Stimulated activated CD8-positive, alpha-beta memory T cell treated with anti-CD3 and anti-CD28 coated beads, Interleukin-4, amount 100 ng/mL, for 4 hours (primary cell): Measurements from ENCODE around the gene POU3F1.

Source experiments
- DNase-seq, 2 donors: peaks; one replicate each; pipeline ENCODE4 v3.0.0-alpha.2; 2020; ENCODE audit warnings: low read depth in 2 of 2, low spot score in 1 of 2

POU3F1 gene

GRCh38 chr1:38029081-38029681, 17.4 kb downstream of the POU3F1 start:
- no peak for DNase-seq

DNA sequence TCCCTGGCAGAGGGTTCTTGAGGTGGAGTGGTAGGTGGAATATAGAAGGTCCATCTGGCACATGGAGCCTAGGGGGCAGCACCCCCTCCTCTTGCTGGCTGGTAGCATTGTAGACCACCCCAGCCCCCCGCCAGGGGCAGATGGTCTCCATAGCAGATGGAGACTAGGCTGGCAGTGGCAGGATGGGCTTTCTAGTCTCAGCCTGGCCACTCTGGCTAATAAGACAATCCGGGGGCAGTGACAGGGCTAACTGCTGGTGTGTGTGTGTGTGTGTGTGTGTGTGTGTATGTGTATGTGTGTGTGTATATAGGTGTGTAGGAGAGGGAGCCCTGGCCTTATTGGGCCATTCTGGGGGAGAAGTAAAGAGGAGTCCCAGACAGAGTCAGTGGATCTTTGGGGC, 17.9 kb downstream of the POU3F1 start:
- DNase-seq = no peak

DNA sequence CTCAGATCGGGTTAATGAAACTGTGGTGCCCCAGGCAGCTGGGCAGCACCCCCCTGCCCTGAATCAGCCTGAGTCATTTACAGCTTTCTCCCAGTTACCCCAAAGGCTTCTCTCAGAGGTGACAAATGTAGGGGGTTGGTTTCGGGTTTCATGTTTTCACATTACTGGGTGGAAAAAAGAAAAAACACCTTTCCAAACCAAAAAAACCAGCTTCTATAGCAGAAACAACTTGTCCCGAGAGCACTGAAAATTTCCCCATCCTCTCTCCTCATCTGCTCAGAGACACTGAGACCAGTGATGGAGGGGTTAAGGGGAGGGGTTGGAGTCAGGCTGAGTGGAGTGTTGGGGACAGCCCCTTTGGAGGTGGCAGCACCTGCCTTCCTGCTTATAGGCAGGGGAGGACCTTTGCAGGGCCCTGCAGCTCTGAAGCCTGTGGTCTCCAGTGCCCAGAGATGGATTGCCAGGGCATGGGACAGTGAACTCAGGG, 18.4 kb downstream of the POU3F1 start:
- DNase-seq = no peak

DNA sequence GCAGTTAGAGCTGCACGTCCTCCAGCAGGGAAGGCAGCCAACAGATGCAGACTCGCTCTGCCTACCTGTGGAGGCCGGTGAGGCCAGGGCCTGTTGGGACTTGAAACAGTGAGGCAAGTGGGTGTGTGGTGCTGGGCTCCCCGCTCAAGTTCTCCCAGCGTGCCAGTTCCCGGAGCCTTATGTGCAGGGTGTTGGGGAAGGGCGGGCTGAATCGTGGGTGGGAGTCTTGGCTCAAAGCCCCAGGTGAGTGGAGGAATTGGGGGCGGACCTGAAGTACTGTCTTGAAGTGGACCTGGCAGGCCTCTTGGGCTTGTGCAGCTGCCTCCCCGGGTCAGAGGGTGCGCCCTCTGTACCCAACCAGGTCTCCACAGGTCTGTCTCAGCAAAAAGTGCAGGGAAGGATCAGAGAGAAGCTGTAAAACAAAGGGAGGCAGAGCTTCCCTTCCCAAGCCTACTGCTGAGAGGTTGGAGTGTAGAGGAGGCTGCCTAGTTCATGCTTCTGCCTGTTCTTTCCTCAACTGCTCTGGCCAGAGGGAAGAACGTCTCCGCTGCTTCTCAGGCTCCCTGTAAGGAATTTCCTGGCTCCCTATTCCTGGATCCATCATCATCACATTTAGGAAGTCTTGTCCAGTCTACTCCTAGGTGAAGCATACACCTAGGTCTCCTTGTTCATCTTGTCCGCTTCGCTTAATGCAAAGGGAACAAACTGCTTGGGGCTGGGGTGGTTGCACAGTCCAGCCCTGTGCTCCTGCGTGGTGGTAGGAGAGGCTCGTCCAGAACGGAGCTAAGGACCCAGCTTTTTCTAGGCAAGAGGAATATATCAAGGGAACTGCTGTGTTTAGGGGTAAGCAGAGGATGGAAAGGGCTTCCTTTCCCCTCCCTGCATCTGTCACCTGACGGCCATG, 19.1 kb downstream of the POU3F1 start:
- no peak for DNase-seq

DNA sequence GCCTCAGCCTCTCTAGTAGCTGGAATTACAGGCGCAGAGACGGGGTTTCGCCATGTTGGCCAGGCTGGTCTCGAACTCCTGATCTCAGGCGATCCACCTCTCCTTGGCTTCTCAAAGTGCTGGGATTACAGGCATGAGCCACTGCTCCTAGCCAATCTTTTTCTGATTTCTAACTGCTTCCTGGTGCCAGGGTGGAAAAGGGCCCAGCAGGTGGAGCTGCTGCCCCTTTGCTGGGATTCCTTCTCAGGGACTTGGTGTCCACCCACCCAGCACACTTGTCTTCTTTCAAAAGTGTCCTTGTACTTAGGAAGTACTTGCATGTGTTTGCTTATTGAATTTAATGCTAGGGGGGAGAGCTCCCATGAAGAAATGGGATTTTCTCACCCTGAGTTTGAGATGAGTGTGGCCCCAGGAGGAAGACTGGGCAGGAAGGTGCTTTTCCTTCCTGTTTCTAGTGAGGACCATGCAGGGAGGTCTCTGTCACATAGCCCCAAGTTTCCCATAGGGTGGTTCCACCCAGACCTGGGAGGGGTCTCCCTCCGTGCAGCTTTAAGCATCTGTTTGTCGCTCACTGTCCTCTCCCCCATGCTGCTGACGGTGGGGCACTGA, 19.9 kb downstream of the POU3F1 start:
- no peak for DNase-seq

DNA sequence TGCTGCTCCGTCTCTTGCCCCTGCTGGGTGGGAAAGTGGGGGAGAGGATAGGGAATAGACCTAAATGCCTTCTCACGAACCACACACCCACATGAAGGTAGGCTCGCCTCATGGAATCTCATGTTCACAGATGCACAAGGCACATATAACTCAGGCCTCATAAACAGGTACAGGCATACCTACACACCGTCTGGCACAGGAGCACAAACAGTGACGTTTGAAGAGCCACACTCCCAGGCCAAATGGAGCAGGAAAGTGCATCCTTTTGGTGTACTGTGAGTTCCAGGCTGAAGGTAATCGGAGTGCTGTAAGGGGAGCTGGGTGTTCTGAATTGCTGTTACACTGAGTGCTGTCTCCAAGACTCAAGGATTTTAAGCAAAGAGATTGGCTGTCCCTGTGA, 20.9 kb downstream of the POU3F1 start:
- no peak for DNase-seq

DNA sequence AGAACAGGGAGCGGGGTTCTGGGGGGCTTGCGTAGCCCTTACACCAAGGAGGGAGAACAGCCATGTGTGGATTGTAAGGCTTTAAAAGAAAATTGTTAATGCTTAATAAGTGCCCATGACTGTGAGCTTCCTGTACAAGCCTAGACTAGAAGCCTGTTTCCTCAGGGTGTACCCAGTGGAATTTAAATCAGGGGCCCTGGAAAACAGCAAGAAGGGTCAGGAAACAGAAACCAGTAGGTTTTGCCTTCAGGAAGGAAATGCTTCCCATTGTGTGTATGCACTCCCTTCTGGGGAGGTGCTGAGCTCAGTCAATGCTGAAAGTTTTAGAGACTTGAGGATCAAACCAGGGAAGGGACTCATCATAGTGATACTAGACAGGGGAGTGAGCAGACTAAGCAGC, 21.4 kb downstream of the POU3F1 start:
- DNase-seq = no peak

DNA sequence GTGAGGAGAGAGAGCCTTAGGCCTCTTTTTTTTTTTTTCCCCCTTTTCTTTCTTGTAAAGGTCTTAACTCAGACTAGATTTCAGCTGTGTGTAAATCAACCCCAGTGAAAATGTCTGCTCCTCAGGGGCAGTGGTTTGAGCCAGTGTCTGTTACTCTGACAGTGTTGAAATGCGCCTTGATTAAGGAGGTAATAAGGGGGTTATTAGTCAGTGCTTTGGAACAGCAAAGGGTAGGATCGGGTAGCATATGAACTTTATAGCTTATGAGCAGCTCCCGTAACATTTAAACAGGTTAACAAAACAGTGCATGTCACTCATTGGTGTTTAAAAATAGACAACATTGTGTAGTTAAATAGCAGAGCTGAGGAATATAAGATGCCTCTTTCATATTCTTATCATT, 23.8 kb downstream of the POU3F1 start:
- DNase-seq = no peak

GRCh38 chr1:38021969-38022368, 24.6 kb downstream of the POU3F1 start:
- no peak for DNase-seq

GRCh38 chr1:38020396-38020795, 26.2 kb downstream of the POU3F1 start:
- DNase-seq = no peak

DNA sequence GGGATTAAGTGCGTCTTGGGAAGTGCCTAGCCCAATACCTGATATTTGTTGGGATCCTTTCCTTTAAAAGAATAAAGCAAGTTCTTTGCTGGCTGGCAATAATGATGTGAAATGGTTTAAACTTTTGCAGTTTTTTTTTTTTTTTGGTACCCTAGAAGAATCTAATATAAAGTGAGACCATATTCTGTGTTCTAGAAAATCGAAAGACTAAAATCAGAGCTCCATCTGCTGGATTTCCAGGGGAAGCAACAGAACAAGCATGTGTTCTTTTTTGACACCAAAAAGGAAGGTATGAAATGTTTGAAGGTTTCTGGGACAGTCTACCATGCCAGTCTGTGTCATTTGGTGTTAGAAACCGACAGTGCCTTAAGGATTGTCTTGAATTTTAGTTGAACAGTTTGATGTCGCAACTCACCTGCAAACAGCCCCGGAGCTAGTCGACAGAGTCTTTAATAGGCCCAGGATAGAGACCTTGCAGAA, 27.7 kb downstream of the POU3F1 start:
- DNase-seq = no peak

- no peak for DNase-seq
These were observed 30.4 kb downstream of the POU3F1 start for GRCh38 chr1:38015978-38016725.

DNA sequence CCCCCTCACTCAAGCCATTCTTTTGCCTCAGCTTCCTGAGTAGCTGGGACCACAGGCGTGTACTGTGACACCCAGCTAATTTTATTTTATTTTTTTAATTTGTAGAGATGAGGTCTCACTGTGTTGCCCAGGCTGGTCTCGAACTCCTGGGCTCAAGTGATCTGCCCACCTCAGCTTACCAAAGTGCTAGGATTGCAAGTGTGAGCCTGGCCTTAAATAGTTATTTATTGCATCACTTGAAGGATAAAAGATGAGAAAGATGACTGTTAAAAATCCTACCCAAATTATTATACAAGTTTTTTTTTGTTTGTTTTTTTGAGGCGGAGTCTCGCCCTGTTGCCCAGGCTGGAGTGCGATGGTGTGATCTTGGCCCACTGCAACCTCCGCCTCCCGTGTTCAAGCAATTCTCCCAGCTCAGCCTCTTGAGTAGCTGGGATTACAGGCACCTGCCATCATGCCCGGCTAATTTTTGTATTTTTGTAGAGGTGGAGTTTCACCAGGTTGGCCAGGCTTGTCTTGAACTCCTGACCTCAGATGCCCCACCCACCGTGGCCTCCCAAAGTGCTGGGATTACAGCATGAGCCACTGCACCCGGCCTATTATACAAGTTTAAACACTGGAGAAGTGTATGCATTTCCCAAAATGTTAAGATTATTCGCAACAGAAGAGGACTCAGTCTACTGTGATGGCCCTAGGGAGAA, 31.7 kb downstream of the POU3F1 start:
- no peak for DNase-seq

DNA sequence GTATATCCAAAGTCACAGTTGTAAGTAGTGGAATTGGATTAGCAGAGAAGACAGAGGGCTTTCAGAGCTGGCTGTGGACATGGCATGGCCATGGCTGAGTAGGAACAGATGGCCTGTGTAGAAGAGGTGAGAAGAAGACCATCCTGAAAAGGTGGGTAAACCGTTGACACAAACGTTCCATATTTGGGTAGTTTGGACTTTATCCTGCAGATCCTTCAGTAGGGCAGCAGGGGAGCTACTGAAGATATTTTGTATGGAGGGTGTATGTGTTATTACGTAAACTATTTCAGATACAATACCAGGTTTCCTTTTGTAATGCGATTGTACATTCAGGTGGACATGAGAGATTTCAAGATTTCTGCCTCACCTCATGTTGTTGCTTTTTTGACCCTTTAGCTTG, 32.4 kb downstream of the POU3F1 start:
- no peak for DNase-seq

DNA sequence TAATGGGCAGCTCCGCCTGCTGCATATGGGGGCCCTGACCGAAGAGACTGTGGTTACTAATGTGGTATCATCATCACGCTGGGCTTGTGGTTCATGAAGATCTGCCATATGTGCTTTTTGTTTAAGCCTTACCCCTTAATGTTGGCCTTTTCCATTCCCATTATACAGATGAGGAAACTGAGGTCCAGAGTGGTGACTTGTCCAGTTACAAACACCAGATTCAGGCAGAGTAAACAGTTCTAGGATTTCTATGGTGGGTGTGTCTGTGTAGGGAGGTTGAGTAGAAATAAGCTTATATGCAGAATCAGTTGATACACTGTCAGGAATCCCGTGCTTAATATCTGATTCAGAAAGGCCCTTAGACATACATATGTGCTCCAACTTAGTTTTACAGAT, 33.4 kb downstream of the POU3F1 start:
- no peak for DNase-seq

GRCh38 chr1:38012363-38013226, 34.0 kb downstream of the POU3F1 start, which contains the start of gene UTP11:
Gene UTP11 (plus strand): TSS chr1:38012734. CDS start chr1:38012803, 69 bp downstream.
- DNase-seq = peak; percentile 69 to 79

DNA sequence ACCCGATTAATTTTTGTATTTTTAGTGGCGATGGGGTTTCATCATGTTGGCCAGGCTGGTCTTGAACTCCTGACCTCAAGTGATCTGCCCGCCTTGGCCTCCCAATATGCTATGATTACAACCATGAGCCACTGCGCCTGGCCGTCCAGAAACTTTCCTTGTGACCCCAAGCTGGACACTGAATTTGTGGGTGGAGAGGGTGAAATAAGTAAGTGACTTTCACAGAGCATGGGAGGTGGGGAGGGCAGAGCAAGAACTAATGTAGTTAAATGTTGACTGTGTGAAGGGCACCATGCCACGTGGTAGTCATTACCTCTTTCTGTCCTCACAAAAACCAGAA, 36.8 kb downstream of the POU3F1 start:
- DNase-seq = no peak

DNA sequence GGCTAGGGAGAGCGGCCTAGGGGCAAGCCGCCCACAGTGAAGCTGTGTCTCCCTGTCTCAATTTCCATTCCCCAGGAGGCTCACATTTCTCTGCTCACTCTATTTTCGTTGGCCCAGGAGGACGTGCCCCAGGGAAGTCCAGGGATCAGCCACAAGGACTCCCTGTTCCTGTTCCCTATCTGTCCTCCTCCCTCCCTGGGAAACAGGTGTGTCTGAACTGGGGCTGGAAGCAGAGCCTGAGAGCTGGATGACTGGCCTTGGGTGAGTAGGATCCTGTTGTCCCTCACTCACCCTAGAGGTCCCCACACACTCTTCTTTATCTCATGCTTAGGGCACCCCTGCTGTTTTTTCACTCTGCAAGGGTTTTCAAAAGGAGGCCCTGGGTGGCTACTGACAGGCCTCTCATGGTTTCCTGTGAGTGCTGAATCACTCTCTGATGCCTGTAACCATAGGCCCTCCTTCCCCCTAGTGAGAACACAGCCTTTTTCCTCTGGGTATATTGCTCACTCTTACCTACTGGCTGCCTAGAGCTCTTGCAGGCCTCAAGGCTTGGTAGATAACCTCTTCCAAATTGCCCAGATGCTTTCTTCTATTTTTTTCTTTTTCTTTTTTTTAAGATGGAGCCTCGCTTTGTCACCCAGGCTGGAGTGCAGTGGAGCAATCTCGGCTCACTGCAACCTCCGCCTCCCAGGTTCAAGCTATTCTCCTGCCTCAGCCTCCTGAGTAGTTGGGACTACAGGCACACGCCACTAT, 37.3 kb downstream of the POU3F1 start:
- DNase-seq = no peak
